CD4-positive, CD25-positive, alpha-beta regulatory T cell (primary cell): Measurements from ENCODE around the gene CCSER1. TPM values are rescaled to one million over a fixed set of nuclear protein-coding genes. Genes with fewer than 3 reads are reported as not detected.
"Not testable (repeated sequence)": the region's sequence is repeated elsewhere in the genome, so short reads cannot be mapped to it uniquely, and the experiment has no call there.

Experiments
- ATAC-seq, 2 donors: fragments of 150-1000 bp; cut with Tn5 transposase; one replicate each; pipeline ENCODE4 v1.10.0; 2021; ENCODE audit warnings: low read depth in 2 of 2, moderate number of reproducible peaks in 2 of 2, moderate library complexity in 1 of 2
- DNase-seq, 3 donors: peaks; one replicate each; pipeline versions ENCODE4 v3.0.0 to v3.0.0-alpha.2; 2012 to 2022; ENCODE audit warnings: mixed read lengths in 1 of 3
- H3K27ac ChIP-seq: one replicate; pipeline ENCODE4 v1.7.0; 2013; ENCODE audit warnings: mild to moderate bottlenecking, low read length; ENCODE audit not compliant: insufficient read depth, poor library complexity, severe bottlenecking
- H3K27me3 ChIP-seq: one replicate; pipeline ENCODE4 v1.7.0; 2013; ENCODE audit warnings: low read length; ENCODE audit not compliant: control insufficient read depth, insufficient read depth
- H3K36me3 ChIP-seq: one replicate; pipeline ENCODE4 v1.7.0; 2013; ENCODE audit warnings: mild to moderate bottlenecking, low read length, moderate library complexity; ENCODE audit not compliant: control insufficient read depth, insufficient read depth
- H3K4me1 ChIP-seq: 2 replicates; pipeline ENCODE4 v1.7.0; 2013; ENCODE audit warnings: mild to moderate bottlenecking, low read length; ENCODE audit not compliant: insufficient read depth, control insufficient read depth, poor library complexity, severe bottlenecking
- H3K4me3 ChIP-seq: one replicate; pipeline ENCODE4 v1.7.0; 2013; ENCODE audit warnings: low read depth, mild to moderate bottlenecking, low read length, moderate library complexity
- H3K9me3 ChIP-seq, 2 experiments: 1 replicate in 1 of 2; 2 replicates in 1 of 2; pipeline ENCODE4 v1.7.0; 2013; ENCODE audit warnings: low read length in 2 of 2, mild to moderate bottlenecking in 1 of 2, moderate library complexity in 1 of 2; ENCODE audit not compliant: control insufficient read depth in 2 of 2
- H3K27ac Mint-ChIP-seq, 3 donors: one replicate each; pipeline ENCODE4 v1.8.0; 2020 to 2022; ENCODE audit warnings: mild to moderate bottlenecking in 3 of 3, mixed read lengths in 3 of 3, moderate library complexity in 2 of 3
- H3K27me3 Mint-ChIP-seq: one replicate; pipeline ENCODE4 v1.8.0; 2022; ENCODE audit warnings: mild to moderate bottlenecking, mixed read lengths
- H3K36me3 Mint-ChIP-seq: one replicate; pipeline ENCODE4 v1.8.0; 2020; ENCODE audit warnings: mixed read lengths
- H3K4me1 Mint-ChIP-seq, 4 donors: one replicate each; pipeline ENCODE4 v1.8.0; 2020 to 2022; ENCODE audit warnings: mixed read lengths in 4 of 4, mild to moderate bottlenecking in 1 of 4
- H3K4me3 Mint-ChIP-seq, 4 donors: one replicate each; pipeline ENCODE4 v1.8.0; 2020 to 2022; ENCODE audit warnings: mild to moderate bottlenecking in 4 of 4, mixed read lengths in 4 of 4, moderate library complexity in 3 of 4
- H3K9me3 Mint-ChIP-seq, 7 donors: one replicate each; pipeline ENCODE4 v1.8.0; 2020 to 2022; ENCODE audit warnings: mixed read lengths in 7 of 7, mild to moderate bottlenecking in 3 of 7, moderate library complexity in 2 of 7
- polyA plus RNA-seq, 4 donors: library from polyadenylated mRNA; unstranded; fragments of 300-500 nt; fragmentation: Illumina TruSeq; gene quantifications; one replicate each; pipeline ENCODE4 v1.2.3, GENCODE V29; 2021
- total RNA-seq: library from RNA; stranded (reverse); gene quantifications from one replicate; pipeline ENCODE4 v1.2.3, GENCODE V29; 2022

The CCSER1 gene
- total and polyA plus RNA-seq, 5 donors from 2014 or later = 0.20 to 0.60 TPM; not detected in 3

DNA sequence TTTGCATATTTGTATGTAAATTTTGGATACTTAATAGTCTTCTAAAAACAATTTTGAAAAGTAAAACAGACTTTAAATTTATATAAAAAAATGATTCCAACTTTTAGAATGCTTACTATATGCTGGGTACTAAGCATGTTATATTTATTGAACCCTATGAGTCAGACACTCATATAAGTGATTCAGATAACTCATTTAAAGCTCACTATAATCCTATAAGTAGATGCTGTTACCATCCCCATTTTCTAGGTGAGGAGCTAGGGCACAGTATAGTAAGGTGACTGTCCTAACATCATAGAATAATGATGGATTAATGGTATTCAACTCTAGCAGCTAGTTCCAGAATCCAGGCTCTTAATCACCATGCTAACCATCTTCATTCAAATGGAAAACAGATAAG lies 1299.5 kb downstream of the CCSER1 start:
- H3K27ac Mint-ChIP-seq = no peak overlapping the region
- no peaks in the 10 kb centered on the region for H3K27me3 Mint-ChIP-seq
- H3K9me3 Mint-ChIP-seq = peaks cover 0 to 7% (median 5%) of the 10 kb centered on the region in 7 donors
- Histone ChIP-seq H3K4me3 (no peak overlapping the region), H3K27me3 (no peaks in the 10 kb centered on the region), H3K27ac (no peak overlapping the region), H3K4me1 (no peaks in the 10 kb centered on the region), H3K36me3 (no peaks in the 10 kb centered on the region), H3K9me3 (no peaks in the 10 kb centered on the region)
- no peak overlapping the region for H3K4me3 Mint-ChIP-seq
- H3K36me3 Mint-ChIP-seq = no peaks in the 10 kb centered on the region
- no peak for ATAC-seq
- H3K4me1 Mint-ChIP-seq = no peaks in the 10 kb centered on the region
- DNase-seq = no peak

GRCh38 chr4:91427171-91427570 lies 1300.0 kb downstream of the CCSER1 start:
- Histone ChIP-seq H3K4me3 (no peak overlapping the region), H3K27me3 (no peaks in the 10 kb centered on the region), H3K4me1 (no peaks in the 10 kb centered on the region), H3K27ac (no peak overlapping the region), H3K36me3 (no peaks in the 10 kb centered on the region), H3K9me3 (peaks cover 0 to 2% of the 10 kb centered on the region in 2 experiments)
- DNase-seq (no peak), ATAC-seq (no peak)
- H3K36me3 Mint-ChIP-seq = no peaks in the 10 kb centered on the region
- H3K9me3 Mint-ChIP-seq = peaks cover 0 to 8% (median 5%) of the 10 kb centered on the region in 7 donors
- no peaks in the 10 kb centered on the region for H3K4me1 Mint-ChIP-seq
- H3K27me3 Mint-ChIP-seq = no peaks in the 10 kb centered on the region
- no peak overlapping the region for H3K27ac Mint-ChIP-seq
- no peak overlapping the region for H3K4me3 Mint-ChIP-seq

DNA sequence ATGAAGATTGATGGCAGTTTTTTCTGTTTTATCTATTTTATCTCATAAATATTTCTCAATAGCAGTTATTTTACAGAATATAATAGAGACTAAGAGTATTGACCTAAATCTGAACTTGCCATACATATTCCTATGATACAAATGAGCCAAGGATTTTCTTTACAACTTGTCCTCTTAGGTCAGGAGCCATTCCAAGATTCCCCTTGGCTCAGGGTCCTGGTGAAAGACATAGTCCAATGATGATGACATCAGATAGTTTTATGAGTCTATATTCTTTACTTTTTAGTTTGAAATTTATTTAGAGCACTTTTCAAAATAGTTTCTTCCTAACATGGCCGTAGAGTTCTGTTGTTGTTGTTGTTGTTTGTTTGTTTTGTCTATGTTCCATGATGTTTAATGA lies 1307.4 kb downstream of the CCSER1 start:
- Histone ChIP-seq H3K4me1 (no peaks in the 10 kb centered on the region), H3K4me3 (no peak overlapping the region), H3K27ac (no peak overlapping the region), H3K36me3 (no peaks in the 10 kb centered on the region), H3K27me3 (no peaks in the 10 kb centered on the region), H3K9me3 (peaks cover 2 to 11% of the 10 kb centered on the region in 2 experiments)
- Mint-ChIP-seq H3K4me1 (no peaks in the 10 kb centered on the region), H3K27me3 (no peaks in the 10 kb centered on the region), H3K4me3 (no peak overlapping the region), H3K27ac (no peak overlapping the region), H3K9me3 (peaks cover 0 to 20% (median 11%) of the 10 kb centered on the region in 7 donors), H3K36me3 (no peaks in the 10 kb centered on the region)
- DNase-seq (no peak), ATAC-seq (no peak)

DNA sequence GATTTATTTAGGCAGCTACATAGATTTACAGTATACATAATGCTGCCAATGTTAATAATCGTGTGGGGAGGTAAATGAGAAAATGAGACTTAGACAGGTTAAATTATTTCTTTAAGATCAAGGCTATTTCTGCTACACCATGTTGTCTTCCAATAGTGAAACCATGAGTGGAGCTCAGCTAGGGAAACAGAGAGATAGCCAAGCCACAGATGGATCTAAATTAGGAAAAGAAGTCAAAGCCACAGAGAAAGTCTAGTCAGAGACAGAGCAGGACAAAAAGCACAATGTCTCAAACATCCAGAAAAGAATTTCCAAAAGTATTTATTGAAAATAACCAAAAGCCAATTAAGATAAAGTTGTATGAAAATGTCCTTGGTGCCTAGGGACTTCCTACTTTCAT lies 1309.4 kb downstream of the CCSER1 start:
- ATAC-seq (no peak), DNase-seq (no peak)
- Mint-ChIP-seq H3K4me1 (no peaks in the 10 kb centered on the region), H3K4me3 (no peak overlapping the region), H3K27ac (peak overlapping the region in 1 of 3 donors; percentile 52), H3K36me3 (no peaks in the 10 kb centered on the region), H3K27me3 (no peaks in the 10 kb centered on the region), H3K9me3 (peaks cover 0 to 22% (median 11%) of the 10 kb centered on the region in 7 donors)
- H3K27ac ChIP-seq = no peak overlapping the region
- no peaks in the 10 kb centered on the region for H3K27me3 ChIP-seq
- H3K9me3 ChIP-seq = peaks cover 2 to 11% of the 10 kb centered on the region in 2 experiments
- H3K4me1 ChIP-seq = no peaks in the 10 kb centered on the region
- no peaks in the 10 kb centered on the region for H3K36me3 ChIP-seq
- H3K4me3 ChIP-seq = no peak overlapping the region

DNA sequence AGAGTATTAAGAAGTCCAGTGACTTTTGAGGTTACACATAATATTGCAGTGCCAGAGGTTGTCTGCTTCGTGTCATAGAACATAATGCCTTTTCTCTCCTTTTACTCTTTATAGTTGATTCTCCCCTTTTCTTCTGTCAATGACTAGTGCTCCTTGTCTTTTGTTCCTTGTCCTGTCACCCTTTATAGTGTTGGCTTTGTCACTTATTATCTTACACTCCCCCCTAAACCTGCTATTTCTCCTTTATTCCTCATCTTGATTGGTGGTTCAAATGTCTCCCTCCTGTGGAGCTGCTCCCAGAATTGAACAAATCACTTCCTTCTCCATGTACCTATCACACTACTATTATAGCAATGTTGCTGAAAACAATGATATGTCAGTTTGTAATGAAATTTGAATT lies 1320.0 kb downstream of the CCSER1 start:
- H3K4me3 Mint-ChIP-seq = no peak overlapping the region
- Histone ChIP-seq H3K36me3 (no peaks in the 10 kb centered on the region), H3K27ac (no peak overlapping the region), H3K9me3 (no peaks in the 10 kb centered on the region), H3K27me3 (no peaks in the 10 kb centered on the region), H3K4me1 (no peaks in the 10 kb centered on the region), H3K4me3 (no peak overlapping the region)
- no peaks in the 10 kb centered on the region for H3K36me3 Mint-ChIP-seq
- H3K9me3 Mint-ChIP-seq = peaks cover 0 to 31% (median 6%) of the 10 kb centered on the region in 7 donors
- H3K4me1 Mint-ChIP-seq = no peaks in the 10 kb centered on the region
- ATAC-seq (no peak), DNase-seq (no peak)
- H3K27ac Mint-ChIP-seq = no peak overlapping the region
- H3K27me3 Mint-ChIP-seq = no peaks in the 10 kb centered on the region

DNA sequence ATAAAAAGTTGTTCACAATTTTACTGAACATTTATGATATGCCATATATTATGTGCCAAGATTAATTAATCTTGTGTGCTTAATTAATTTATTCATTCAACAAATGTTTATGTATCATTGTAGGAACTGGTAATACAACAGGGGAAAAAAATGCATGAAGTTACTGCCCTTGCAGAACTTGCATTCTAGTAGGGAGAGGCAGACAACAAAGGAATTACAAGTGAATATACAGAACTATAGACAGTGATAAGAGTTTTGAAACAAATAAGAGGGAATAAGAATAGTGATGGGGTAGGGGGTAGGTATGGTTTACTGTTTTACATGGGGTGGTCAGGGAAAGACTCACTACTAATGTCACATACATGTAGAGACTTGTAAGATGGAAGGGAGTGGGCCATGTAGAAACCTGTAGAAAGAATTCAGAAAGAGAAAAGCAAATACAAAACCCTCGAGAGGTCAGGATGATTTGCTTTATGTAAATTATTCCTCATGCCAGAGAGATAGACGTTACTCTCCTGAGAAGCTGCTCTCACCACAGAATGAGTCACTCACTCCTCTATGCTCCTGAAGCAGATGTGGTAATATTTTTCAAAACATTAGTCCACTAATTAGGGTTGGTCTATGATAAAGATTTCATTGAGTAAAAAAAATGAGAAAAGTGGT lies 1321.6 kb downstream of the CCSER1 start:
- DNase-seq (no peak), ATAC-seq (no peak)
- Mint-ChIP-seq H3K9me3 (peaks cover 0 to 36% (median 6%) of the 10 kb centered on the region in 7 donors), H3K4me3 (no peak overlapping the region), H3K4me1 (no peaks in the 10 kb centered on the region), H3K27ac (no peak overlapping the region), H3K27me3 (no peaks in the 10 kb centered on the region), H3K36me3 (no peaks in the 10 kb centered on the region)
- Histone ChIP-seq H3K36me3 (no peaks in the 10 kb centered on the region), H3K4me1 (no peaks in the 10 kb centered on the region), H3K9me3 (peaks cover 2 to 5% of the 10 kb centered on the region in 2 experiments), H3K4me3 (no peak overlapping the region), H3K27ac (no peak overlapping the region), H3K27me3 (no peaks in the 10 kb centered on the region)

DNA sequence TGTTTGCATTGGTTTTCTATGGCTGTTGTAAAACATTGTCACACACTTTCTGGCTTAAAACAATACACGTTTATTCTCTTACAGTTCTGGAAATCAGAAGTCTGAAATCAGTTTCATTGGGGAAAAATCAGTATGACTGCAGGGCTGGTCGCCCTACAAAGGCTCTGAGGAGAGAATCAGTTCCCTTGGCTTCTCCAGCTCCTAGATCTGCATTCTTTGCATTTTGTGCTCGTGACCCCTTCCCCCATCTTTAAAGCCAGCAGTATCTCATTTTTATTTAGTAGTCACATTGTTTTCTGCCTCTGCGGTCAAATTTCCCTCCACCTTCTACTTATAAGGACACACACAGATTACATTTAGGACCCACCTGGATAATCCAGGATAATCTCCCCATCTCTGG lies 1326.9 kb downstream of the CCSER1 start:
- Mint-ChIP-seq H3K4me3 (no peak overlapping the region), H3K4me1 (no peaks in the 10 kb centered on the region), H3K27me3 (no peaks in the 10 kb centered on the region), H3K9me3 (peaks cover 0 to 30% (median 3%) of the 10 kb centered on the region in 7 donors), H3K27ac (no peak overlapping the region), H3K36me3 (no peaks in the 10 kb centered on the region)
- no peaks in the 10 kb centered on the region for H3K36me3 ChIP-seq
- no peaks in the 10 kb centered on the region for H3K27me3 ChIP-seq
- DNase-seq (no peak), ATAC-seq (no peak)
- H3K4me3 ChIP-seq = no peak overlapping the region
- H3K9me3 ChIP-seq = peaks cover 5% of the 10 kb centered on the region in 2 experiments
- H3K4me1 ChIP-seq = no peaks in the 10 kb centered on the region
- no peak overlapping the region for H3K27ac ChIP-seq

- not testable (repeated sequence) for H3K9me3 ChIP-seq, H3K36me3 Mint-ChIP-seq, ATAC-seq, DNase-seq, H3K4me1 ChIP-seq, H3K27ac ChIP-seq, H3K4me3 ChIP-seq, H3K4me3 Mint-ChIP-seq, H3K4me1 Mint-ChIP-seq, H3K27me3 Mint-ChIP-seq, H3K27me3 ChIP-seq, H3K36me3 ChIP-seq, H3K27ac Mint-ChIP-seq
- peaks cover 5 to 29% (median 6%) of the 10 kb centered on the region in 7 donors for H3K9me3 Mint-ChIP-seq
These were observed 1335.4 kb downstream of the CCSER1 start for GRCh38 chr4:91462566-91462965.
